DND-41 (cell line): Measurements from ENCODE around the gene ATP1A2.

Experiments
- EZH2 ChIP-seq: IDR thresholded peaks from 3 replicates; pipeline ENCODE4 v1.6.1; 2012; ENCODE audit warnings: borderline replicate concordance, low read depth, mild to moderate bottlenecking, moderate library complexity, low read length, inconsistent platforms; ENCODE audit not compliant: severe bottlenecking
- TF ChIP-seq, protein P1 (sequence below): IDR thresholded peaks from 2 replicates; pipeline ENCODE4 v1.5.1; 2012; ENCODE audit warnings: borderline replicate concordance, low read length, moderate library complexity, mild to moderate bottlenecking; ENCODE audit not compliant: poor library complexity, severe bottlenecking; ENCODE audit errors: extremely low read depth

DNA sequence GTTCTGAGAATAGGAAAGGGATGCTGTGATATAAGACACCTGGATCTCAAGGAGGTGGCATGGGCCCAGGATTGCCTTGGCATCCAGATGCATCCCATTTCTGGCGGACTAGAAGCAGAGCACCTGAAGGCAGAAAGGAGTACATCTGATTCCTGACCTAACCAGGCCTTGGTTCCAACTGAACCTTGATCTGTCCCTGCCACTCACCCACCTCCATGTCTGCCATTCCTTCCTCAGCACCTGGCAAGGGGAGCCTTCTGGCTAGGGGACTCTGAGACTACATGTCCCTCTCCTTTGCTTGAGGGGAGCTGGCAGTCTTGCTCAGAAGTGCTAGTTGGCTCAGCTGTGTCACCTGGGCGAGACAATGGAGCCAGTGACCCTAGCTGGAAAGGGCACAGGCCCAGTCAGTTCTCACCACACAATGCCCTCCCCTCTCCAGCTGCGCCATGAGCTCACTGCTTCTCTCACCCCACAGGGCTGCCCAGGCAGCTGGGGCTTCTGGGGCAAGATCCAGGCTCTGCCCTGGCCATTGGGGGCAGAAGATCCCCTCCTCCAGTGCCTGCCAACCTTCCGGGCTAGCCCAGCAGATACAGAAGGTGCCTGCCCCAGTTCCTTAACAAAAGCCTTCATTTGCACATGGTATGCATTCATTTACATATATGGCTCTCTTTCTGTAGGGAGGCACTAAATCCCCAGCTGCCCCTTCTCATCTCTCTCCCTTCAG is 20.0 kb upstream of the ATP1A2 start:
- TF ChIP-seq, protein P1, sequence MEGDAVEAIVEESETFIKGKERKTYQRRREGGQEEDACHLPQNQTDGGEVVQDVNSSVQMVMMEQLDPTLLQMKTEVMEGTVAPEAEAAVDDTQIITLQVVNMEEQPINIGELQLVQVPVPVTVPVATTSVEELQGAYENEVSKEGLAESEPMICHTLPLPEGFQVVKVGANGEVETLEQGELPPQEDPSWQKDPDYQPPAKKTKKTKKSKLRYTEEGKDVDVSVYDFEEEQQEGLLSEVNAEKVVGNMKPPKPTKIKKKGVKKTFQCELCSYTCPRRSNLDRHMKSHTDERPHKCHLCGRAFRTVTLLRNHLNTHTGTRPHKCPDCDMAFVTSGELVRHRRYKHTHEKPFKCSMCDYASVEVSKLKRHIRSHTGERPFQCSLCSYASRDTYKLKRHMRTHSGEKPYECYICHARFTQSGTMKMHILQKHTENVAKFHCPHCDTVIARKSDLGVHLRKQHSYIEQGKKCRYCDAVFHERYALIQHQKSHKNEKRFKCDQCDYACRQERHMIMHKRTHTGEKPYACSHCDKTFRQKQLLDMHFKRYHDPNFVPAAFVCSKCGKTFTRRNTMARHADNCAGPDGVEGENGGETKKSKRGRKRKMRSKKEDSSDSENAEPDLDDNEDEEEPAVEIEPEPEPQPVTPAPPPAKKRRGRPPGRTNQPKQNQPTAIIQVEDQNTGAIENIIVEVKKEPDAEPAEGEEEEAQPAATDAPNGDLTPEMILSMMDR: no peak
- no peak for TF ChIP-seq EZH2
